HEK293 (cell line): Measurements from ENCODE around the gene NUP62.

Experiments
- CTCF ChIP-seq: fragments of 450-650 bp; formaldehyde crosslinking; IDR thresholded peaks from 2 replicates; pipeline ENCODE4 v1.5.1; 2016; ENCODE audit warnings: missing biosample characterization, missing genetic modification characterization
- PATZ1 ChIP-seq: fragments of 450-650 bp; formaldehyde crosslinking; IDR thresholded peaks from 2 replicates; pipeline ENCODE4 v1.5.1; 2016; ENCODE audit warnings: missing biosample characterization, missing genetic modification characterization
- PBX3 ChIP-seq: sonication (generic); formaldehyde crosslinking; IDR thresholded peaks from 2 replicates; pipeline ENCODE4 v1.8.1; 2022; ENCODE audit warnings: mild to moderate bottlenecking, moderate library complexity, missing genetic modification reagents
- REST ChIP-seq: fragments of 450-650 bp; formaldehyde crosslinking; IDR thresholded peaks from 2 replicates; pipeline ENCODE4 v1.5.1; 2016; ENCODE audit warnings: missing biosample characterization, missing genetic modification characterization
- SP2 ChIP-seq: fragments of 450-650 bp; formaldehyde crosslinking; IDR thresholded peaks from 2 replicates; pipeline ENCODE4 v1.5.1; 2016; ENCODE audit warnings: missing biosample characterization, missing genetic modification characterization
- YY1 ChIP-seq: fragments of 450-650 bp; formaldehyde crosslinking; IDR thresholded peaks from 2 replicates; pipeline ENCODE4 v1.5.1; 2018; ENCODE audit warnings: missing biosample characterization, missing genetic modification characterization
- ZBTB11 ChIP-seq: fragments of 450-650 bp; formaldehyde crosslinking; conservative IDR thresholded peaks from 2 replicates; pipeline ENCODE4 v1.5.1; 2016; ENCODE audit warnings: low read depth, missing biosample characterization, missing genetic modification characterization
- ZBTB20 ChIP-seq: fragments of 450-650 bp; formaldehyde crosslinking; IDR thresholded peaks from 2 replicates; pipeline ENCODE4 v1.5.1; 2016; ENCODE audit warnings: missing biosample characterization, missing genetic modification characterization
- ZNF280C ChIP-seq: fragments of 450-650 bp; formaldehyde crosslinking; IDR thresholded peaks from 2 replicates; pipeline ENCODE4 v1.5.1; 2016; ENCODE audit warnings: missing biosample characterization, missing genetic modification characterization
- ZNF660 ChIP-seq: fragments of 450-650 bp; IDR thresholded peaks from 2 replicates; pipeline ENCODE4 v1.5.1; 2018; ENCODE audit warnings: missing biosample characterization, mild to moderate bottlenecking, missing genetic modification characterization
- ZNF792 ChIP-seq: fragments of 450-650 bp; formaldehyde crosslinking; IDR thresholded peaks from 2 replicates; pipeline ENCODE4 v1.5.1; 2016; ENCODE audit warnings: missing biosample characterization, missing genetic modification characterization
- ZNF830 ChIP-seq: fragments of 450-650 bp; IDR thresholded peaks from 2 replicates; pipeline ENCODE4 v1.5.0; 2018; ENCODE audit warnings: missing biosample characterization, missing genetic modification characterization, low read depth, mild to moderate bottlenecking, moderate library complexity

- TF ChIP-seq ZNF660 (tag by site-specific recombination) (no peak), ZBTB11 (tag by site-specific recombination) (no peak), CTCF (tag by site-specific recombination) (no peak), SP2 (tag by site-specific recombination) (no peak), ZNF830 (tag by site-specific recombination) (no peak), ZNF792 (tag by site-specific recombination) (no peak), ZNF280C (tag by site-specific recombination) (no peak), REST (tag by site-specific recombination) (no peak), PBX3 (CRISPR knock-in tag) (no peak), PATZ1 (tag by site-specific recombination) (no peak), YY1 (tag by site-specific recombination) (no peak), ZBTB20 (tag by site-specific recombination) (no peak)
These were observed 21.4 kb downstream of the NUP62 start for GRCh38 chr19:49907745-49908446.
